Neural progenitor cell (in vitro differentiated cells): ENCODE data around the gene N4BP2. TPM values are rescaled to one million over a fixed set of nuclear protein-coding genes. Genes with fewer than 3 reads are reported as not detected.

Source experiments
- DNase-seq: peaks from one replicate; pipeline ENCODE4 v3.0.0-alpha.2; 2016; ENCODE audit warnings: low spot score
- H2AFZ ChIP-seq: fragments of 200-600 bp; sonication (generic); replicated peaks from 2 replicates; pipeline ENCODE4 v1.6.1; 2016; ENCODE audit warnings: antibody characterized with exemption
- H3F3A ChIP-seq: fragments of 200-600 bp; sonication (generic); 2 replicates; pipeline ENCODE4 v1.6.1; 2016; ENCODE audit warnings: antibody characterized with exemption, low read depth
- H3K27ac ChIP-seq: fragments of 200-600 bp; sonication (generic); 2 replicates; pipeline ENCODE4 v1.5.1; 2016; ENCODE audit warnings: mild to moderate bottlenecking
- H3K27me3 ChIP-seq: fragments of 200-600 bp; sonication (generic); 2 replicates; pipeline ENCODE4 v1.6.1; 2016; ENCODE audit warnings: mild to moderate bottlenecking, moderate library complexity
- H3K36me3 ChIP-seq: fragments of 200-600 bp; sonication (generic); 2 replicates; pipeline ENCODE4 v1.5.1; 2016
- H3K4me1 ChIP-seq: fragments of 200-600 bp; sonication (generic); 2 replicates; pipeline ENCODE4 v1.6.1; 2016; ENCODE audit warnings: mixed run types
- H3K4me2 ChIP-seq: fragments of 200-600 bp; sonication (generic); 2 replicates; pipeline ENCODE4 v1.6.1; 2016
- H3K4me3 ChIP-seq: fragments of 200-600 bp; sonication (generic); 2 replicates; pipeline ENCODE4 v1.5.1; 2016
- H3K79me2 ChIP-seq: fragments of 200-600 bp; sonication (generic); 2 replicates; pipeline ENCODE4 v1.6.1; 2016; ENCODE audit warnings: low read depth
- H3K9ac ChIP-seq: fragments of 200-600 bp; sonication (generic); 2 replicates; pipeline ENCODE4 v1.6.1; 2016
- H3K9me3 ChIP-seq: fragments of 200-600 bp; sonication (generic); 2 replicates; pipeline ENCODE4 v1.5.1; 2016; ENCODE audit warnings: low read depth
- H4K20me1 ChIP-seq: fragments of 200-600 bp; sonication (generic); 2 replicates; pipeline ENCODE4 v1.6.1; 2016; ENCODE audit warnings: low read depth
- H3K27ac Mint-ChIP-seq: 3 replicates; pipeline ENCODE4 v1.8.0; 2021; ENCODE audit warnings: mixed read lengths
- H3K27me3 Mint-ChIP-seq: 2 replicates; pipeline ENCODE4 v1.8.0; 2022; ENCODE audit warnings: low read depth, mild to moderate bottlenecking, inconsistent platforms, moderate library complexity, mixed read lengths; ENCODE audit not compliant: insufficient read depth
- H3K36me3 Mint-ChIP-seq: 3 replicates; pipeline ENCODE4 v1.8.0; 2021; ENCODE audit warnings: mixed read lengths
- H3K4me1 Mint-ChIP-seq: 3 replicates; pipeline ENCODE4 v1.8.0; 2021; ENCODE audit warnings: mixed read lengths
- H3K4me3 Mint-ChIP-seq: 3 replicates; pipeline ENCODE4 v1.8.0; 2021; ENCODE audit warnings: mild to moderate bottlenecking, moderate library complexity, mixed read lengths
- H3K9me3 Mint-ChIP-seq: 3 replicates; pipeline ENCODE4 v1.8.0; 2020; ENCODE audit warnings: mixed read lengths
- CTCF ChIP-seq: fragments of 200-600 bp; sonication (generic); IDR thresholded peaks from 2 replicates; pipeline ENCODE4 v1.5.1; 2017; ENCODE audit warnings: antibody characterized with exemption, mild to moderate bottlenecking
- EZH2 ChIP-seq: fragments of 200-600 bp; sonication (generic); IDR thresholded peaks from 2 replicates; pipeline ENCODE4 v1.6.1; 2017; ENCODE audit warnings: antibody characterized with exemption, mild to moderate bottlenecking, moderate library complexity
- EZH2phosphoT487 ChIP-seq: fragments of 200-600 bp; sonication (generic); IDR thresholded peaks from 2 replicates; pipeline ENCODE4 v1.6.1; 2017; ENCODE audit warnings: antibody characterized with exemption
- total RNA-seq: library from RNA; depleted of rRNA; stranded (reverse); fragments of >200 nt; gene quantifications from 2 replicates; pipeline ENCODE4 v1.2.3, GENCODE V29; 2015; ENCODE audit warnings: low replicate concordance

The N4BP2 gene
- total RNA-seq, 1 donor from 2014 or later = 80.9 TPM

DNA sequence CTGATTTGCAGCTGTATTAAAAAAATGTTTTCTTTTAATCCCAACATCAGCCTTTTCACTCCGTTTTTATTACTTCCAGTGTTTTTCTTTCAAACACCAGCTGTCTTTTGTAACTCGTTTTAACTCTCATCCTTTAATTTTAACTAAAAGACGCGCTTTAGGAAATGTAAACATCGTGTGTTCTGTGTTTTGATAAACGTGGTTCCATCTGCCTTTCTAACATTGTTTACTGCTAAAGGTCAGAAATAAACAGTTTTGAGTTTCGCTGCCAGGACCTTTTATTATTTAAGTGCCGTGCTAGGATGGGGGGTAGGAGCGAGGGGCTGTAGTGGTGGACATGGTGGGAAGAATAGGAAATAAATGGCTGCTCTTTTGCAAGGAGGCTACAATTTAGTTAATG, 1.5 kb downstream of the N4BP2 start:
- Histone ChIP-seq H3K36me3 (no peaks in the 10 kb centered on the region), H3K79me2 (peaks cover 62% of the 10 kb centered on the region), H3K27me3 (no peaks in the 10 kb centered on the region), H4K20me1 (peaks cover 19% of the 10 kb centered on the region), H3K4me3 (peak overlapping the region; percentile 62), H3K9ac (peak overlapping the region; percentile 48), H3F3A (peaks cover 30% of the 10 kb centered on the region), H3K4me1 (peaks cover 16% of the 10 kb centered on the region), H3K9me3 (no peaks in the 10 kb centered on the region), H3K4me2 (peak overlapping the region; percentile 98), H2AFZ (peak overlapping the region; percentile 2), H3K27ac (no peak overlapping the region)
- TF ChIP-seq EZH2phosphoT487 (no peak), EZH2 (no peak), CTCF (no peak)
- Mint-ChIP-seq H3K4me1 (peaks cover 27% of the 10 kb centered on the region), H3K27me3 (peaks cover 2% of the 10 kb centered on the region), H3K4me3 (peak overlapping the region; percentile 93), H3K36me3 (peaks cover 14% of the 10 kb centered on the region), H3K27ac (peak overlapping the region; percentile 57), H3K9me3 (no peaks in the 10 kb centered on the region)
- DNase-seq = no peak

GRCh38 chr4:40058854-40059253, 2.2 kb downstream of the N4BP2 start:
- Histone ChIP-seq H3K36me3 (no peaks in the 10 kb centered on the region), H3K9ac (no peak overlapping the region), H4K20me1 (peaks cover 26% of the 10 kb centered on the region), H3K9me3 (no peaks in the 10 kb centered on the region), H3F3A (peaks cover 30% of the 10 kb centered on the region), H3K27me3 (no peaks in the 10 kb centered on the region), H3K4me1 (peaks cover 16% of the 10 kb centered on the region), H3K79me2 (peaks cover 69% of the 10 kb centered on the region), H2AFZ (no peak overlapping the region), H3K27ac (no peak overlapping the region), H3K4me2 (peak overlapping the region; percentile 98), H3K4me3 (peak overlapping the region; percentile 62)
- Mint-ChIP-seq H3K4me3 (peak overlapping the region; percentile 93), H3K4me1 (peaks cover 27% of the 10 kb centered on the region), H3K9me3 (no peaks in the 10 kb centered on the region), H3K36me3 (peaks cover 17% of the 10 kb centered on the region), H3K27me3 (peaks cover 2% of the 10 kb centered on the region), H3K27ac (no peak overlapping the region)
- TF ChIP-seq CTCF (no peak), EZH2phosphoT487 (no peak), EZH2 (no peak)
- DNase-seq = no peak

DNA sequence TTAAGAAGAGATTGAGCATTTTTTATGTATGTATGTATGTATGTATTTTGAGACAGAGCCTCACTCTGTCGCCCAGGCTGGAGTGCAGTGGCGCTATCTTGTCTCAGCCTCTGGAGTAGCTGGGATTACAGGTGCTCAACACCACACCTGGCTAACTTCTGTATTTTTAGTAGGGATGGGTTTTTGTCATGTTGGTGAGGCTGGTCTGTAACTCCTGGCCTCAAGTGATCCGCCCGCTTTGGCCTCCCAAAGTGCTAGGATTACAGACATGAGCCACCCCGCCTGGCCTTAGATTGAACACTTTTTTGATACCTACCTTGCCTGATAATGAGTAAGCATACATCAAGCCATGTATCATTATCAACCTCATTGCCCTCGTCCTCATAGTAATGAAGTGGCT, 2.7 kb downstream of the N4BP2 start:
- H3K27me3 Mint-ChIP-seq = peaks cover 2% of the 10 kb centered on the region
- H3K9ac ChIP-seq = no peak overlapping the region
- H2AFZ ChIP-seq = no peak overlapping the region
- peak overlapping the region; percentile 93 for H3K4me3 Mint-ChIP-seq
- H3K36me3 Mint-ChIP-seq = peaks cover 17% of the 10 kb centered on the region
- peaks cover 30% of the 10 kb centered on the region for H3F3A ChIP-seq
- peak overlapping the region; percentile 98 for H3K4me2 ChIP-seq
- H3K36me3 ChIP-seq = no peaks in the 10 kb centered on the region
- TF ChIP-seq CTCF (no peak), EZH2phosphoT487 (no peak), EZH2 (no peak)
- H3K27ac Mint-ChIP-seq = no peak overlapping the region
- no peaks in the 10 kb centered on the region for H3K9me3 Mint-ChIP-seq
- H3K4me1 ChIP-seq = peaks cover 16% of the 10 kb centered on the region
- H4K20me1 ChIP-seq = peaks cover 30% of the 10 kb centered on the region
- no peak for DNase-seq
- H3K9me3 ChIP-seq = no peaks in the 10 kb centered on the region
- H3K27me3 ChIP-seq = no peaks in the 10 kb centered on the region
- H3K4me1 Mint-ChIP-seq = peaks cover 26% of the 10 kb centered on the region
- H3K79me2 ChIP-seq = peaks cover 74% of the 10 kb centered on the region
- H3K27ac ChIP-seq = no peak overlapping the region
- no peak overlapping the region for H3K4me3 ChIP-seq
